Heart right ventricle (tissue), 16 donors: Measurements from ENCODE around the gene MAP3K21. TPM values are rescaled to one million over a fixed set of nuclear protein-coding genes. Genes with fewer than 3 reads are reported as not detected.

Experiments used
- ATAC-seq, 8 donors: fragments of 200-7000 bp; cut with Tn5 transposase; one replicate each; pipeline ENCODE4 v1.9.1; 2020; ENCODE audit warnings: mild to moderate bottlenecking in 8 of 8, moderate library complexity in 8 of 8, moderate number of reproducible peaks in 1 of 8
- DNase-seq, 2 donors: peaks; one replicate each; pipeline ENCODE4 v3.0.0-alpha.2; 2020
- H3K27ac ChIP-seq, 10 donors: fragments of 200-600 bp; sonication (generic) in 2 of 10; one replicate each; pipeline versions ENCODE4 v1.5.0 to v1.8.0; 2020 to 2022; ENCODE audit warnings: mild to moderate bottlenecking in 3 of 10
- H3K27me3 ChIP-seq, 7 donors: fragments of 200-600 bp; one replicate each; pipeline ENCODE4 v1.8.0; 2021 to 2022; ENCODE audit warnings: mild to moderate bottlenecking in 2 of 7
- H3K36me3 ChIP-seq, 9 donors: fragments of 200-600 bp; sonication (generic) in 1 of 9; one replicate each; pipeline versions ENCODE4 v1.5.0 to v1.8.0; 2020 to 2022; ENCODE audit warnings: mild to moderate bottlenecking in 2 of 9
- H3K4me1 ChIP-seq, 9 donors: fragments of 200-600 bp; sonication (generic) in 1 of 9; one replicate each; pipeline versions ENCODE4 v1.5.0 to v1.8.0; 2020 to 2022; ENCODE audit warnings: mild to moderate bottlenecking in 4 of 9
- H3K4me3 ChIP-seq, 10 donors: fragments of 200-600 bp; sonication (generic) in 2 of 10; one replicate each; pipeline versions ENCODE4 v1.5.0 to v1.8.0; 2020 to 2022; ENCODE audit warnings: mild to moderate bottlenecking in 7 of 10, moderate library complexity in 2 of 10
- H3K9me3 ChIP-seq, 11 donors: fragments of 200-600 bp in 10 of 11; sonication (generic) in 2 of 11; one replicate each; pipeline versions ENCODE4 v1.5.0 to v1.8.0; 2013 to 2022; ENCODE audit warnings: mild to moderate bottlenecking in 2 of 11, control low read depth in 1 of 11, moderate library complexity in 1 of 11
- CTCF ChIP-seq, 9 donors: fragments of 200-600 bp; sonication (generic) in 2 of 9; IDR thresholded peaks; one replicate each; pipeline versions ENCODE4 v1.5.0 to v1.8.0; 2021 to 2022; ENCODE audit warnings: antibody characterized with exemption in 9 of 9, mild to moderate bottlenecking in 5 of 9, moderate library complexity in 1 of 9
- WGBS, 2 donors: extraction: QIAGEN DNeasy Blood & Tissue Kit; methylation state at CpG; one replicate each; pipeline ENCODE4 v1.1.7; 2013; ENCODE audit warnings: inconsistent platforms in 1 of 2; 5-methylcytosine and 5-hydroxymethylcytosine counted together
- intact Hi-C, 10 donors: fragments of 100-400 bp; cut with DNase I; formaldehyde crosslinking; loops; one replicate each; pipeline versions ENCODE4 v1.11.1 to v1.14.2; 2022
- long read RNA-seq, 3 donors: library from polyadenylated mRNA; unstranded; transcript quantifications; one replicate each; pipeline ENCODE4 v2.0.0, GENCODE V29; 2020 to 2021
- polyA plus RNA-seq, 2 donors: library from polyadenylated mRNA; stranded (reverse); fragments of 200-250 nt; gene quantifications; one replicate each; pipeline ENCODE4 v1.2.3, GENCODE V29; 2013
- total RNA-seq, 10 donors: library from RNA; stranded (reverse); fragmentation: NEBNext Ultra II Directional in 3 of 10; extraction: Animal tissue kit (Norgen Biotek cat#: 25700) in 3 of 10; gene quantifications; one replicate each; pipeline versions ENCODE4 v1.2.1 to v1.2.4, GENCODE V29; 2021 to 2023
- donor health status: Arrhythmogenic right ventricular cardiomyopathy.
- donor health status: ischemic (EF 13 %, LVEDD 7.1; RV severe dilation, severe dysfunction).
- donor health status: healthy with polysubstance abuse.
- donor health status: DM: no; HTN: yes; CAD: no.
- donor health status: DM: no; HTN: no; CAD: no.
- donor health status: ischemic (EF 25% LVEDD 6.9; RV normal size, moderate dysfunction).
- donor health status: ischemic (EF 25% LVEDD 5.7; RV mildly dilated, moderate dysfunction).
- donor health status: healthy.
- donor health status: DM: yes; HTN: yes; CAD: no.
- donor health status: Ischemic cardiomyopathy.
- donor health status: ischemic (EF 35%, LVEDD 5.7; RV mildly dilated, moderate dysfunction).
- donor health status: nonischemic (EF 11% LVEDD 7.7; RV severe dilation, severe dysfunction).
- donor health status: DM: yes; HTN: yes; CAD: no.
- donor health status: PGD.
- donor health status: ischemic (EF 29% LVEDD 5.4; RV normal size, mild dysfunction).
- donor health status: nonischemic (EF 23%, LVEDD 6.1; RV moderate dilation, normal function).

The MAP3K21 gene
- total RNA-seq (under 1 TPM; 0.09 to 0.47 (median 0.17) TPM), polyA plus RNA-seq (under 1 TPM; 0.07 to 0.37 TPM)
- long read RNA-seq, donor 1: 0 reads
- long read RNA-seq, donor 2: 0 reads
- long read RNA-seq, donor 3: 0 reads

GRCh38 chr1:233327651-233328141, at the start of gene MAP3K21:
MAP3K21 (plus strand) TSS chr1:233327724; CDS start chr1:233328029, 305 bp downstream.
- peak within 1 kb of the TSS; percentile 42 to 68 (median 57) for H3K4me3 ChIP-seq
- no peaks in the 10 kb centered on the region for H3K9me3 ChIP-seq
- H3K4me1 ChIP-seq: peaks cover 3 to 17% (median 9%) of the 10 kb centered on the region in 9 donors
- no peaks in the 10 kb centered on the region for H3K36me3 ChIP-seq
- intact Hi-C loops: no loop called here
- H3K27me3 ChIP-seq: peaks cover 8 to 52% (median 30%) of the 10 kb centered on the region in 7 donors
- 1% methylated on average over 34 to 67 of the region's 68 CpGs for WGBS, 2 donors
- no peak for TF ChIP-seq CTCF (IDR thresholded peaks at IDR 0.05)
- ATAC-seq (peak; percentile 44 to 87 (median 72)), DNase-seq (no peak)
- H3K27ac ChIP-seq: peak within 1 kb of the TSS in 2 of 10 donors; percentile 4 to 20

- Histone ChIP-seq H3K36me3 (no peaks in the 10 kb centered on the region), H3K27me3 (no peaks in the 10 kb centered on the region), H3K4me1 (peaks cover 0 to 18% (median 0%) of the 10 kb centered on the region in 9 donors), H3K9me3 (no peaks in the 10 kb centered on the region), H3K27ac (no peak overlapping the region), H3K4me3 (no peak overlapping the region)
- no peak for DNase-seq
- intact Hi-C loops: no loop called here
- ATAC-seq: no peak
- no peak for TF ChIP-seq CTCF (IDR thresholded peaks at IDR 0.05)
- WGBS, 2 donors: 85 to 98% methylated on average over 1 of the region's 1 CpG
Measured at GRCh38 chr1:233278631-233279030, 48.9 kb upstream of the MAP3K21 start.

GRCh38 chr1:233279971-233280370, 47.6 kb upstream of the MAP3K21 start:
- 94 to 95% methylated on average over 2 of the region's 2 CpGs for WGBS, 2 donors
- Histone ChIP-seq H3K27ac (no peak overlapping the region), H3K4me3 (no peak overlapping the region), H3K36me3 (no peaks in the 10 kb centered on the region), H3K9me3 (no peaks in the 10 kb centered on the region), H3K4me1 (peaks cover 0 to 18% (median 0%) of the 10 kb centered on the region in 9 donors), H3K27me3 (no peaks in the 10 kb centered on the region)
- intact Hi-C loops: no loop called here
- no peak for ATAC-seq
- TF ChIP-seq CTCF (IDR thresholded peaks at IDR 0.05): no peak
- DNase-seq: no peak

GRCh38 chr1:233281711-233282581, 45.6 kb upstream of the MAP3K21 start:
- no peak for TF ChIP-seq CTCF (IDR thresholded peaks at IDR 0.05)
- Histone ChIP-seq H3K27me3 (no peaks in the 10 kb centered on the region), H3K36me3 (no peaks in the 10 kb centered on the region)

More at GRCh38 chr1:233281711-233282581, 45.6 kb upstream of the MAP3K21 start:
- peak in 2 of 8 donors; percentile 16 to 28 for ATAC-seq
- DNase-seq: no peak
- WGBS, 2 donors: 68 to 73% methylated on average over 8 of the region's 8 CpGs
- intact Hi-C loops: no loop called here
- peaks cover 0 to 18% (median 0%) of the 10 kb centered on the region in 9 donors for H3K4me1 ChIP-seq
- H3K27ac ChIP-seq: peak overlapping the region in 1 of 10 donors; percentile 70
- H3K4me3 ChIP-seq: no peak overlapping the region
- no peaks in the 10 kb centered on the region for H3K9me3 ChIP-seq
